Epidermal melanocyte (primary cell): ENCODE data around the gene DXO.
"Not testable (repeated sequence)": the region's sequence is repeated elsewhere in the genome, so short reads cannot be mapped to it uniquely, and the experiment has no call there.

Experiments
- DNase-seq: peaks from one replicate; pipeline ENCODE4 v3.0.0; 2011; ENCODE audit warnings: low spot score; ENCODE audit not compliant: insufficient read length

Gene DXO

GRCh38 chr6:31971993-31972708 lies at the start of gene DXO:
Gene DXO, minus strand, starts transcription at chr6:31972138. Its CDS starts 463 bp downstream, at chr6:31971675.
- peak; percentile 100 for DNase-seq

- not testable (repeated sequence) for DNase-seq
Observed at GRCh38 chr6:32014547-32014946, 42.6 kb upstream of the DXO start, which contains the start of gene C4B. Gene C4B, plus strand, starts transcription at chr6:32014795. Its CDS starts 51 bp downstream, at chr6:32014846.

- not testable (repeated sequence) for DNase-seq
Observed at GRCh38 chr6:32013738-32014137, 41.8 kb upstream of the DXO start.

GRCh38 chr6:32012941-32013617 lies 41.1 kb upstream of the DXO start:
- not testable (repeated sequence) for DNase-seq

GRCh38 chr6:32010856-32011530 lies 39.1 kb upstream of the DXO start:
- not testable (repeated sequence) for DNase-seq

- DNase-seq: not testable (repeated sequence)
Observed at GRCh38 chr6:32009537-32009936, 37.6 kb upstream of the DXO start.

- DNase-seq: not testable (repeated sequence)
Observed at GRCh38 chr6:32008616-32009015, 36.7 kb upstream of the DXO start.

GRCh38 chr6:32008037-32008436 lies 36.1 kb upstream of the DXO start:
- not testable (repeated sequence) for DNase-seq

- DNase-seq: not testable (repeated sequence)
Observed at GRCh38 chr6:32007086-32007485, 35.1 kb upstream of the DXO start.

GRCh38 chr6:32005991-32006529 lies 34.1 kb upstream of the DXO start:
- DNase-seq: not testable (repeated sequence)

- not testable (repeated sequence) for DNase-seq
Observed at GRCh38 chr6:32005538-32005880, 33.6 kb upstream of the DXO start.

- DNase-seq: not testable (repeated sequence)
Observed at GRCh38 chr6:32004864-32005537, 33.1 kb upstream of the DXO start.

- DNase-seq: not testable (repeated sequence)
Observed at GRCh38 chr6:32004393-32004792, 32.5 kb upstream of the DXO start.

GRCh38 chr6:32003301-32003700 lies 31.4 kb upstream of the DXO start:
- not testable (repeated sequence) for DNase-seq

GRCh38 chr6:32002546-32003268 lies 30.8 kb upstream of the DXO start:
- DNase-seq: not testable (repeated sequence)

- not testable (repeated sequence) for DNase-seq
Observed at GRCh38 chr6:31996385-31996784, 24.4 kb upstream of the DXO start.

- DNase-seq: not testable (repeated sequence)
Observed at GRCh38 chr6:31994421-31994820, 22.5 kb upstream of the DXO start.

- DNase-seq: not testable (repeated sequence)
Observed at GRCh38 chr6:31989363-31989762, 17.4 kb upstream of the DXO start.

- DNase-seq: not testable (repeated sequence)
Observed at GRCh38 chr6:31981744-31982143, 9.8 kb upstream of the DXO start, which contains the start of gene C4A. Gene C4A, plus strand, starts transcription at chr6:31982057. Its CDS starts 51 bp downstream, at chr6:31982108.

- DNase-seq: not testable (repeated sequence)
Observed at GRCh38 chr6:31980998-31981397, 9.1 kb upstream of the DXO start.
